Keratinocyte (primary cell): ENCODE data around the gene SULT1A3. TPM values are rescaled to one million over a fixed set of nuclear protein-coding genes. Genes with fewer than 3 reads are reported as not detected.
"Not testable (repeated sequence)": the region's sequence is repeated elsewhere in the genome, so short reads cannot be mapped to it uniquely, and the experiment has no call there.

ENCODE experiments used
- DNase-seq: peaks from one replicate; pipeline ENCODE4 v3.0.0-alpha.2; 2011; ENCODE audit warnings: low read depth, missing footprints, low spot score
- FAIRE-seq: peaks from 2 replicates; lab custom pipeline; 2011; peaks lifted over from hg19 to GRCh38; lab: Jason Lieb, UNC
- H2AFZ ChIP-seq: 2 replicates; pipeline ENCODE4 v1.6.0; 2012; ENCODE audit warnings: low read length, control low read depth, inconsistent platforms; ENCODE audit not compliant: control insufficient read depth
- H3K27ac ChIP-seq: 2 replicates; pipeline ENCODE4 v1.5.1; 2011; ENCODE audit warnings: low read length; ENCODE audit not compliant: control insufficient read depth, insufficient read depth
- H3K27me3 ChIP-seq: 3 replicates; pipeline ENCODE4 v1.6.0; 2011; ENCODE audit warnings: low read length; ENCODE audit not compliant: control insufficient read depth, insufficient read depth; ENCODE audit errors: extremely low read depth
- H3K36me3 ChIP-seq, 2 experiments: 2 replicates in 1 of 2; 3 replicates in 1 of 2; pipeline ENCODE4 v1.5.1; 2011; ENCODE audit warnings: low read length in 2 of 2, mild to moderate bottlenecking in 1 of 2; ENCODE audit not compliant: control insufficient read depth in 2 of 2, insufficient read depth in 2 of 2; ENCODE audit errors: extremely low read depth in 1 of 2
- H3K4me1 ChIP-seq: 3 replicates; pipeline ENCODE4 v1.5.1; 2011; ENCODE audit warnings: low read length; ENCODE audit not compliant: control insufficient read depth, insufficient read depth; ENCODE audit errors: extremely low read depth
- H3K4me2 ChIP-seq: 3 replicates; pipeline ENCODE4 v1.6.0; 2011; ENCODE audit warnings: low read depth, low read length; ENCODE audit not compliant: control insufficient read depth, insufficient read depth; ENCODE audit errors: extremely low read depth
- H3K4me3 ChIP-seq, 3 experiments: fragments of 200-600 bp in 1 of 3; sonication (generic) in 1 of 3; 2 replicates in 2 of 3; 3 replicates in 1 of 3; pipeline ENCODE4 v1.5.1; 2011 to 2016; ENCODE audit warnings: low read length in 3 of 3, mild to moderate bottlenecking in 3 of 3, control low read depth in 2 of 3, inconsistent platforms in 1 of 3, low read depth in 1 of 3, mixed read lengths in 1 of 3, mixed run types in 1 of 3, moderate library complexity in 1 of 3; ENCODE audit not compliant: control insufficient read depth in 2 of 3, insufficient read depth in 2 of 3; ENCODE audit errors: extremely low read depth in 1 of 3
- H3K79me2 ChIP-seq: 2 replicates; pipeline ENCODE4 v1.6.0; 2012; ENCODE audit warnings: low read length; ENCODE audit not compliant: control insufficient read depth, insufficient read depth
- H3K9ac ChIP-seq: 3 replicates; pipeline ENCODE4 v1.6.0; 2011; ENCODE audit warnings: low read length; ENCODE audit not compliant: control insufficient read depth, insufficient read depth; ENCODE audit errors: extremely low read depth
- H3K9me1 ChIP-seq: 3 replicates; pipeline ENCODE4 v1.6.0; 2011; ENCODE audit warnings: low read length; ENCODE audit not compliant: control insufficient read depth, insufficient read depth; ENCODE audit errors: extremely low read depth
- H3K9me3 ChIP-seq: 2 replicates; pipeline ENCODE4 v1.5.1; 2012; ENCODE audit warnings: low read depth, low read length; ENCODE audit not compliant: control insufficient read depth
- H4K20me1 ChIP-seq: 3 replicates; pipeline ENCODE4 v1.6.0; 2011; ENCODE audit warnings: low read length; ENCODE audit not compliant: control insufficient read depth, insufficient read depth; ENCODE audit errors: extremely low read depth
- CTCF ChIP-seq, 3 experiments: IDR thresholded peaks in 1 of 3; conservative IDR thresholded peaks in 1 of 3; optimal IDR thresholded peaks in 1 of 3; 2 replicates in 2 of 3; 3 replicates in 1 of 3; pipeline versions ENCODE3 to v1.5.1; 2011; ENCODE audit warnings: low read length in 3 of 3, mild to moderate bottlenecking in 3 of 3, moderate library complexity in 2 of 3, control low read depth in 1 of 3, inconsistent platforms in 1 of 3; ENCODE audit not compliant: insufficient read depth in 2 of 3; ENCODE audit errors: extremely low read depth in 1 of 3
- EZH2 ChIP-seq: IDR thresholded peaks from one replicate; pipeline ENCODE4 v1.6.1; 2012; ENCODE audit warnings: inconsistent platforms, mild to moderate bottlenecking, low read length, moderate library complexity
- dilution Hi-C: fragments of 300-500 bp; cut with MboI; formaldehyde crosslinking; loops from one replicate; pipeline ENCODE4 v1.7.0; 2020; ENCODE audit warnings: low sequenced_read_pairs; ENCODE audit not compliant: extremely low pct_ligation_motif_present
- polyA minus RNA-seq, 3 experiments: library from RNA; depleted of rRNA, polyadenylated mRNA; stranded (reverse); fragments of >200 nt; gene quantifications; 1 replicate in 1 of 3; 2 replicates in 1 of 3; 3 replicates in 1 of 3; pipeline ENCODE4 v1.2.3, GENCODE V29; 2011
- polyA plus RNA-seq, 5 experiments: library from polyadenylated mRNA; depleted of rRNA in 3 of 5; stranded (reverse) in 3 of 5; stranded (forward) in 1 of 5; unstranded in 1 of 5; fragments of >200 nt; gene quantifications; 1 replicate in 1 of 5; 2 replicates in 3 of 5; 3 replicates in 1 of 5; pipeline versions ENCODE4 v1.2.1 to v1.2.3, GENCODE V29; 2011 to 2012; ENCODE audit warnings: missing spikeins in 2 of 5, low read depth in 1 of 5, low replicate concordance in 1 of 5

Gene SULT1A3
- 4.7 to 10.1 TPM (median 8.0 TPM) in 3 replicates for polyA plus RNA-seq
- polyA plus RNA-seq (2011; ENCODE audit: low read depth), result 1.3 TPM
- polyA plus RNA-seq (2011; cell fraction: cytosol; rRNA removed), result 2.3 and 2.6 TPM in 2 replicates
- polyA plus RNA-seq (2011; cell fraction: nucleus; rRNA removed), result 31.7 and 35.3 TPM in 2 replicates
- 4.9 and 21.2 TPM in 2 replicates for polyA plus RNA-seq (2012; ENCODE audit: low replicate concordance)
- 1.0 to 6.0 TPM (median 3.4 TPM) in 3 replicates for polyA minus RNA-seq
- polyA minus RNA-seq (2011; cell fraction: cytosol; rRNA and poly(A)+ RNA removed), result not detected
- 1.3 and 3.5 TPM in 2 replicates for polyA minus RNA-seq (2011; cell fraction: nucleus; rRNA and poly(A)+ RNA removed)

- H3K9ac ChIP-seq, H3K9me3 ChIP-seq, H3K27ac ChIP-seq, H4K20me1 ChIP-seq, H3K4me2 ChIP-seq, H3K79me2 ChIP-seq, H3K4me1 ChIP-seq, H3K9me1 ChIP-seq, H3K4me3 ChIP-seq, H2AFZ ChIP-seq, dilution Hi-C loops, H3K27me3 ChIP-seq, DNase-seq, H3K36me3 ChIP-seq: not testable (repeated sequence)
- FAIRE-seq, result peak; percentile 72
Measured at GRCh38 chr16:30199049-30199448, at the start of gene SULT1A3. Gene SULT1A3 (plus strand): TSS chr16:30199255. CDS start chr16:30200729, 1,474 bp downstream.

- H3K36me3 ChIP-seq, result no peaks in the 10 kb centered on the region
- dilution Hi-C loops, result no loop called here
- no peaks in the 10 kb centered on the region for H3K4me1 ChIP-seq
- H3K4me2 ChIP-seq, result no peak overlapping the region
- no peaks in the 10 kb centered on the region for H3K9me1 ChIP-seq
- H3K27me3 ChIP-seq, result no peaks in the 10 kb centered on the region
- DNase-seq, result no peak
- no peak overlapping the region for H3K9ac ChIP-seq
- H4K20me1 ChIP-seq, result no peaks in the 10 kb centered on the region
- H3K9me3 ChIP-seq, result no peaks in the 10 kb centered on the region
- no peak overlapping the region for H3K4me3 ChIP-seq
- H2AFZ ChIP-seq, result no peak overlapping the region
- H3K79me2 ChIP-seq, result no peaks in the 10 kb centered on the region
- H3K27ac ChIP-seq, result no peak overlapping the region
- TF ChIP-seq EZH2, result no peak
- no peak for TF ChIP-seq CTCF (optimal IDR thresholded peaks at IDR 0.05 in 1 of 3, IDR thresholded peaks at IDR 0.05 in 1 of 3, conservative IDR thresholded peaks at IDR 0.05 in 1 of 3; ENCODE audit: extremely low read depth in 1 of 3, insufficient read depth in 2 of 3, low read length in 3 of 3)
- FAIRE-seq, result no peak
Measured at GRCh38 chr16:30151091-30151490, 48.0 kb upstream of the SULT1A3 start.

DNA sequence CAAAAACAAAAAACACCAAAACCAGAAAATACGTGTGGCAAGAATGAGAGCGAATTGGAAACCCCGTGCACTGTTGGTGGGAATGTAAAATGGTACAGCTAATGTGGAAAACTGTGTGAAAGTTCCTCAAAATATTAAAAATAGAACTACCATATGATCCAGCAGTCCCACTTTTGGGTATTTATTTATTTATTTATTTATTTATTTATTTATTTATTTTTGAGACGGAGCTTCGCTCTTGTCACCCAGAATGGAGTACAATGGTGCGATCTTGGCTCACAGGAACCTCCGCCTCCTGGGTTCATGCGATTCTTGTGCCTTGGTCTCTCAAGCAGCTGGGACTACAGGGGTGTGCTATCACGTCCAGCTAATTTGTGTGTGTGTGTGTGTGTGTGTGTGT is 46.5 kb upstream of the SULT1A3 start:
- no peaks in the 10 kb centered on the region for H3K4me1 ChIP-seq
- no peak overlapping the region for H3K4me2 ChIP-seq
- H3K9ac ChIP-seq, result no peak overlapping the region
- H3K9me1 ChIP-seq, result no peaks in the 10 kb centered on the region
- no peaks in the 10 kb centered on the region for H3K79me2 ChIP-seq
- no peak for TF ChIP-seq CTCF (optimal IDR thresholded peaks at IDR 0.05 in 1 of 3, IDR thresholded peaks at IDR 0.05 in 1 of 3, conservative IDR thresholded peaks at IDR 0.05 in 1 of 3; ENCODE audit: extremely low read depth in 1 of 3, insufficient read depth in 2 of 3, low read length in 3 of 3)
- TF ChIP-seq EZH2, result no peak
- no peaks in the 10 kb centered on the region for H3K27me3 ChIP-seq
- H3K4me3 ChIP-seq, result no peak overlapping the region
- FAIRE-seq (no peak), DNase-seq (no peak)
- no peak overlapping the region for H3K27ac ChIP-seq
- H3K36me3 ChIP-seq, result no peaks in the 10 kb centered on the region
- dilution Hi-C loops, result no loop called here
- no peak overlapping the region for H2AFZ ChIP-seq
- H3K9me3 ChIP-seq, result no peaks in the 10 kb centered on the region
- H4K20me1 ChIP-seq, result no peaks in the 10 kb centered on the region
